Measurements from ENCODE around the gene PRICKLE4.
"Not testable (repeated sequence)": the region's sequence is repeated elsewhere in the genome, so short reads cannot be mapped to it uniquely, and the experiment has no call there.

PRICKLE4 gene

GRCh38 chr6:41746107-41746506 is 34.5 kb upstream of the PRICKLE4 start:
- no peak for DNase-seq

- no peak for DNase-seq
Observed at GRCh38 chr6:41747256-41748101, 33.1 kb upstream of the PRICKLE4 start, which contains the start of gene PGC. Gene PGC (minus strand): TSS chr6:41747397. CDS start chr6:41747334, 63 bp downstream.

GRCh38 chr6:41748102-41748477 is 32.5 kb upstream of the PRICKLE4 start:
- DNase-seq: no peak

- DNase-seq: no peak
Observed at GRCh38 chr6:41748542-41748941, 32.0 kb upstream of the PRICKLE4 start.

- DNase-seq: no peak
Observed at GRCh38 chr6:41750374-41750773, 30.2 kb upstream of the PRICKLE4 start.

GRCh38 chr6:41755895-41756294 is 24.7 kb upstream of the PRICKLE4 start:
- DNase-seq: no peak

- DNase-seq: no peak
Observed at GRCh38 chr6:41756354-41756753, 24.2 kb upstream of the PRICKLE4 start.

- no peak for DNase-seq
Observed at GRCh38 chr6:41757271-41757670, 23.3 kb upstream of the PRICKLE4 start.

- no peak for DNase-seq
Observed at GRCh38 chr6:41757931-41758640, 22.5 kb upstream of the PRICKLE4 start.

- DNase-seq: no peak
Observed at GRCh38 chr6:41758641-41759035, 21.9 kb upstream of the PRICKLE4 start.

- DNase-seq: no peak
Observed at GRCh38 chr6:41759106-41759904, 21.3 kb upstream of the PRICKLE4 start.

- DNase-seq: no peak
Observed at GRCh38 chr6:41759905-41760579, 20.5 kb upstream of the PRICKLE4 start.

GRCh38 chr6:41763470-41763869 is 17.1 kb upstream of the PRICKLE4 start:
- no peak for DNase-seq

- not testable (repeated sequence) for DNase-seq
Observed at GRCh38 chr6:41766043-41766664, 14.4 kb upstream of the PRICKLE4 start.

GRCh38 chr6:41767112-41767833 is 13.3 kb upstream of the PRICKLE4 start:
- DNase-seq: no peak

- DNase-seq: no peak
Observed at GRCh38 chr6:41768545-41769308, 11.9 kb upstream of the PRICKLE4 start.

- no peak for DNase-seq
Observed at GRCh38 chr6:41769376-41769775, 11.2 kb upstream of the PRICKLE4 start.

GRCh38 chr6:41770381-41771057 is 10.1 kb upstream of the PRICKLE4 start:
- DNase-seq: no peak

- DNase-seq: no peak
Observed at GRCh38 chr6:41771058-41771983, 9.3 kb upstream of the PRICKLE4 start.

All from CD4-positive, alpha-beta T cell treated with Interleukin-21 for 1 hour (primary cell).